CD4-positive, alpha-beta T cell treated with Interleukin-6 for 4 hours (primary cell): ENCODE results near the gene SYNPO2.
"Not testable (repeated sequence)": the region's sequence is repeated elsewhere in the genome, so short reads cannot be mapped to it uniquely, and the experiment has no call there.

Experiments used
- DNase-seq: peaks from one replicate; pipeline ENCODE4 v3.0.0-alpha.2; 2020; ENCODE audit warnings: mixed read lengths

Gene SYNPO2

DNA sequence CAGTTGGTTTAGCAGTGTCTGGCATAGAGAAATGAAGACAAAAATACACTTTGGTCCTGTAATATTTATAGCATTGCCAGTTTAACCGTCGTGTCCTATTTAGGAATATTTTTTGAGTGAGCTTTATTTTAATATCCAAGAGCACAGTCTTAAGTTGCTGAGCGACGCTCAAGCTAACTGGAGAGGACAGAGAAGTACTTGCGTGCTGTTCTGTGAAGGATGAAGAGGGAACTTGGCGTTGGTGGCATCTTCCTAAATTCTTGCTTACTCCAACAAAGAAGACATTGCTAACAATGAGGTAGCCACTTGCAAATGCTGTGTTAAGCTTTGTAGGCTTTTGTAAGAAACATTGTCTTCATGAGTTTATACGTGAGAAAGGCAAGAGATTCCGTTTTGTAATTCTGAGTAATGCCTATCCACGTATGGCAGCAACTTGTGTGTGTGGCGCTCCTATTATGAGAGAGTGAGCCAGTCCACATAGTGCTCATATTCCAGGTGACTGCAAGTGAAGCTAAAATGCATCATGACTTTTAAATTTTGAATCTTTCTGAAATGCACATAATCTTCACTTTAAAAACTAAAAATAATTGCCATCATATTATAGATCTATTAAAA is 50.6 kb downstream of the SYNPO2 start:
- DNase-seq: no peak

DNA sequence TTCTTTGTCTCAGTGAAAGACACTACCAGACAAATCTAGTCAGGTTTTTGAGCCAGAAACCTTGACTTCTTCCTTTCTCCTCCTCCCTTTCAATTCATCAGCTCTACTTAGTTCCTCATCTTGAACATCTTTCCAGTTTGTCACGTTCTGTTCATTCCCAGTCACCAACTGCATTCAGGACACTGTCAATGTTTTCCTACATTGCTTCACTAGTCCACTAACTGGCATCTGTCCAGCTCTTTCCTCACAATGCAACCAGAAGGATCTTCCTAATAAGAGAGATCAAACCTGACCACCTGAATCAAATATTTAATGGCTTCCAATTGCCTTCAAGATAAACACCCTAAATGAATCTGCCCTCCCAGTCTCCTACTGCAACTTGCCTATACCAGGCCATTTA is 52.5 kb downstream of the SYNPO2 start:
- no peak for DNase-seq

DNA sequence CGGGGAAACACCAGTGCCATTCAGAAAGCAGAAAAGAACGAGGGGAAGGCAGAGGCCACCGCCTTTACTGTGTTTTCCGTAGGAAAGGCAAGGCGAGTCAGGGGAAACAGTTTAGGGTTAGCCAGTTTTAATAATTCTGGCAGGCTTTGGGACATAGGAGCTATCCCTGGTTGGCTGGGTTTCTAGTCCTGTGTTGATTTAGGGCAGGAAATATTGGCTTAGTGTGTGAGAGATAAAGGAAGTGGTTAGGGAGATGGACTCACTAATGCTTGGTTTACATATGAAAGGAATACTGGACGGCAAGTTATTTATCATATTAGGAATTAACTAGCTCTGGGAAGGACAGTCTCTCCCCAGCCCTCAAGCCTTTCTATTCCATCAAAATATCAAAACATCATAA is 53.1 kb downstream of the SYNPO2 start:
- no peak for DNase-seq

DNA sequence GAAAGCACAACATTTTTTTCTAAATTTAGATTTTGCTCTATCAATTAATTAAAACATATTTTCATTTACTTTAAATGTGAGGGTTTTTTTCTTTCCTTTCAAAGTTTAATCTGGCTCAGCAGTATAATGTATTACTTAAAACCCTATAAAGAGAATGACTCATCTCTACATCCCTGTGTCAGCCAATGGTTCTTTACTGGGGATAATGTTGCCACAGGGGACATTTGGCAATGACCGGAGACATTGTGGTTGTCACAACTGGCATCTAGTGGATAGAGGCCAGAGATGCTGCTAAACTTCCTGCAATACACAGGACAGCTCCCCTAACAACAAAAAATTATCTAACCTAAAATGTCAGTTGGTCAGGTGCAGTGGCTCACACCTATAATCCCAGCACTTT is 53.8 kb downstream of the SYNPO2 start:
- no peak for DNase-seq

DNA sequence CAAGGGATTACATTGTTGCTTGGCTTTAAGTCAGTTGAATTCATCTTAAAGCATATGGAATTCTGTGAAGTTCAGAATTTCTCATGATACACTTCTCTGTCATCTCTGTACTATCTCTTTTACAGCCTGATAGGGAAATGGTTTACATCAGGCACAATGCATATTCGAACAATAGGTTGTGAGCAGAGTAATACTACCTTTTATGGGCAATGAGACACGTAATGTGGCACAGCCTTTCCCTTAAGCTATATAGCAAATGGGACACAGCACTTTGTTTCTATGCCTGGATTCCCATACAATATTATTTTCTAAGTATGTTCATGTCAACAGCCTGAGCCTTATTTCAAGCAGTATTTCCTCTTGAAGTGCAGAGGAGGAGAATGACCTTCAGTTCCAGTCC is 58.4 kb downstream of the SYNPO2 start:
- DNase-seq: no peak

DNA sequence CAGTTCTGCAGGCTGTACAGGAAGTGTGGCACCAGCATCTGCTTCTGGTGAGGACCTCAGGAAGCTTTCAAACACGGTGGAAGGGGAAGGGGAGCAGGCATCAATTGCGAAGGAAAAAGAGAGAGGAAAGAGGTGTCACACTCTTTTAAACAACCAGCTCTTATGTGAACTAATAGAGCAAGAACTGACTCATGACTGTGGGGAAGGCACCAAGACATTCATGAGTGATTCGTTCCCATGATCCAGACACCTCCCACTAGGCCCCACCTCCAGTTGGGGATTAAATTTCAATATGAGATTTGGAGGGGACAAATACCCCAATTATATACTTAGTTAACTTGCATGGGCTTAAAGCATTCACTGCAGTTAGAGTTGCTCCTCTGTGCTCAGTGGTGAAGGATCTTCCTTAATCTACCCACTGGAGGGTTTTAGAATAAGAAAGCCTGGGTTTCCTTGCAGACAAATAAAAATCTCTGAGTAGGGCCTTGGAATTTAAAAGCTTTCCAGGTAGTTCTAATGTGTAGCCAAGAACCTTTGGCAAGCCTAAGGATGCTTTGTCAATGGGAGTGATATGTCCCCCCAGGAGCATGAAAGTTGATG is 60.0 kb downstream of the SYNPO2 start:
- DNase-seq: no peak

DNA sequence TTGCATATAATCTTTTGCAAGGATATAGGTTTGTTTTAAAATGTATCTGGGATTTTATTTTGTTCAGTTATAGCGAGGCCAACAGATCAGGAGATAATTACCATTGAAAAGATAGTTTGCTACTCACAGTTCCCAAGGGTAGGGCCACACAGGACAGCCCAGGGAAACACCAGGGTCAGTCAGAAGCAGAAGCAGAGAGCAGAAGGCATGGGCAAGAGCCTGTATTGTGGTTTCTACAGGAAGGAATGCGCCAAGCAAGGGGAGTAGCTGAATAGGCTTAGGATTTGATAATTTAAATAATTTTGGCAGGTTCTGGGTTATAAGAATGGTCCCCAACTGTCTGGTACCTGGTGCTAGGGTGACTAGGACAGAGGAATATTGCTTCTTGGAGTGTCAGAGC is 61.6 kb downstream of the SYNPO2 start:
- no peak for DNase-seq

DNA sequence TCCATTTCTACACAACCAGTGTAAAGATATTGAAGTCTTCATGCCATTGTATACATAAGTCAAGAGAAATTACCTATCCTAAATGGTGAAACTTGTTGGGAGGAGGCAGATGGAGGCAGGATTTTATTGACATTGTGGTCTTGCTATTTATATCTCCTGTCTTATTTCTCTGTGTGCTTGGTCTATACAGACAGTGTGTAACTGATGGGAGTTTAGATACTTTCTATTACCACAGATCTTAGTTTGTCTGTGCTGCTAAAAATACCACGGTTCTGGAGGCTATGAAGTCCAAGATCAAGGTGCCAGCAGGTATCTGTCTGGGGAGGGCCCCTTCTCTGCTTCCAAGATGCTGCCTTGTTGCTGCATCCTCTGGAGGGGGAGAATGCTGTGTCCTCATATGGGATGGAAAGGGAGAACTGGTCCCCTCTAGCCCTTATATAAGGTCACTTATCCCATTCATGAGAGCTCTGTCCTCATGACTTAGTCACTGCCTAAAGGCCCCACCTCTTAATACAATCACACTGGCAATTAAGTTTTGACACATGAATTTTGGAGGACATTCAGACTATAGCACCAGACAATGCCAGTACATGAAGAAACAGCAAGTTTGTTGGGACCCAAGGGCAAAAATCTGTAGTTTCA is 62.4 kb downstream of the SYNPO2 start:
- no peak for DNase-seq

DNA sequence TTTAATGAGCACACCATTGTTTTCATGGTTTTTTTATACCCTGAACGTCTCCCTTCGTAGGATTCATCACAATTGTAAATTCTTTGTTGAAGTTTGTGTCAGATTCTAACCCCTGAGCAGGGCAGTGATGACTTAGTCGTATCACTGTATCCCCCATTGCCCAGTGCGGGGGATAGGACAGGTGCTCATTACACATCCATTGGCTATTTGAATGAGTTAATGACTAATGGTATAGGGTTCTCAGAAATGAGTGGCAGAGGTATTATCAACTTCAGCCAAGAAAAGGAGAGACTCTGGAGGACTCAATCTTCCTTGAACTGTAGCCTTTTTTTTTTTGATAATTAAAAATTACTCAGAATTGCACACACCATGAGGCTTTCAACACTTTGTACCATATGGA is 64.6 kb downstream of the SYNPO2 start:
- no peak for DNase-seq

DNA sequence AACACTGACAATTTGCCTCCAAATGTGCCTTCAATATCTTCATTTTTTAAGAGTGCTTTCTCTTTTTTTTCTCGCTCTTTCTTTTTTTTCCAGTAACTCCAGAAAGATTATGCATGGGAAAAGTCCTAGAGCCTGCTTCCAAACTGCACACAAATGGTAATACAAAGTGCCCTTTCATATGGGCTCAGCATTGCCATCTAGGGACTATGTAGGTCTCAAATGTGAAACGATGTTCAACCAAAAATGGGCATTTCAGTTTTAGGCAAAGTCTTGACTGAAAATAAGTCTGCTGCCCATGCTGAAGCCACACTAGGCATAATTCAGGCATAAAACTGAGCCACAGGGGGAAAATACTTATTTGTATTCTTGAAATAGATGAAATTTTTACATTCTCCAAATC is 65.6 kb downstream of the SYNPO2 start:
- DNase-seq: no peak

DNA sequence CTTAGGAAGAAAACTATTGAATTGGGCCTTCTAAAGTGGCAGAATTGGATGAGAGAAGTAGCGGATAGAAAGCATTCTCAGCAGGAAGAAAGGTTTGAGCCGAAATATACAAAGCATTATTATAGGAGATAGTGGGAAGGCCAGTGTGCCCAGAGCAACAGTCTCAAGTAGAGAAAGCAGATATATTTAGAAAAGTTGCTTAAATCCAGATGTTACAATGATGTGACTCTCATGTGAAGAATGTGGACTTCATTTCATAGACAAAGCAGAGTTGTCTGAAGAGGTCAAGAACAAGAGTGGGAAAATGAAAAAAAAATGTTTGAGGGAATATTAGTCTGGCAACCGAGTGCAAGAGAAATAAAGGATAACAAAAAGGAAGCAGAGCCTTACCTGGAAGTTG is 66.9 kb downstream of the SYNPO2 start:
- no peak for DNase-seq

DNA sequence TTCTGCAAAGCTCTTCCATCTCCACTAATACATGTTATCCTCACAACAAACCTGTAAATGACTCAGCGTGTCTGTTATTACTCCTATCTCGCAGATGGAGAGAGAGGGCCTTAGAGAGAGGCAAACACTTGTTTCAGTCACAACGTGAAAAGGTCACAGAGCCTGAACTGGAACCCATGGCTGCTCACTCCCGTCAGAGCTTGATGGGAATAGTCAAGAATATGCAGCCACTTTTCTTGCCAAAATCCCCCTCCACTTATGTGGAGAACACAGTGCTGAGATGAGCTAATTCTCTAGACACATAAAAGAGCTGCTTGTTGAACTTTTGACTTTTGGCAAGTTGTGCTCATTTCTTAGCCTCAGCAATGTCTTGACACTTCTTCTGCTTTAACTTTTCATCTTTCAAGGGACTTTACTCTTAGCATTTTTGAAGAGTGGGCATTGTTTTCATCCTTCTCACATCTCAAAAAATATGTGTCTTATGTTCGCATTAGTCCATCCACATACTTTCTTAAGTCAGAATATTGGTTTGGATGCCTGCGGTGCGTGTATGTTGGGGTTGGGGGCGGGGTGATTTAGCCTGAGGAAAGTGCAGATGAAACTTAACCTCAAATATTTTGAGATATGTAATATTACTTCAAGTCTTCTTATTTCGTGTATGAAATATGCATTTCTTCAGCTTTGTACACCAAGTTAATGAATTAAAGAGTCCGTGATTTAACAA is 69.2 kb downstream of the SYNPO2 start:
- no peak for DNase-seq

DNA sequence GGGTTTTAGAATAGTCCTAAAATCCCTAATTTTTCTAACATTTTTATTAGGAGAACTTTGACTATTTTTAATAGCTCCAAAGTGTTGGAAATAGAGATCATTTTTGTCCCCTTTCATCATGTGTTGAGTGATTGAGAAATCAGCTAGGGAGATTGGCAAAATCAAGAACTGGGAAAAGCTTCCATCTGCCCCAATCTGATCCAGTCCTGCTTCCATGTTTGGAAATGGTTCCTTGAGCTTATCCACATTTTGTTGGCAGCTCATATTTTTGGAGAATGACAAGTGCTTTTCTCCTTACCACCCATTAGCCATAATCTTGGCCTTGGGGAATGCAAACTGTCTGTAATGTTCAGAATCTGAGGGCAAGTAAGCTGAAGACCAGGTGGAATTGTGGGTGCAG is 73.9 kb downstream of the SYNPO2 start:
- no peak for DNase-seq

DNA sequence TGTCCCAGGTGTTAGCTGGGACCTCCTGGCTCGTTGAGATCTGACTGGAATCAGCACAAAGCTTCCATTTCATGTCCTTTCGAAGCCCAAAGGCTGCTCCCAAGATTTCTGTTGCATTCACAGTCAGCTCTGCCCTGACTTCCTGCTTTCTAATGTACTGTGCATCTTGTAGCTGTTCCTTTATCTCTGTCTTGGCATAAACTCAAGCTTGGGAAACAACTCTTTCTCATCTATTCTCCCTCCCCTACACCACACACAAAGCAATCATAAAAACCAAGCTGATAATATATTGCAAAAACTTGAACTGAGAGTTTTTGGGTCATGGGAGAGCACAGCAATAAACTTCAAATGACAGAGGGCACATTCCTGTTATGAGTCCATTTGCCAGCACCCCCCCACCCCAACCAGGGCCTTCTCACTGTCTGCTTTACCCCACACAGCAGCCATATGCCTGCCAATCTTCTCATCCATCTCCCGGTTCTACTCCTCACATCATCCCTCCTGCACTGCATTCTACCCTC is 76.3 kb downstream of the SYNPO2 start:
- DNase-seq: no peak

DNA sequence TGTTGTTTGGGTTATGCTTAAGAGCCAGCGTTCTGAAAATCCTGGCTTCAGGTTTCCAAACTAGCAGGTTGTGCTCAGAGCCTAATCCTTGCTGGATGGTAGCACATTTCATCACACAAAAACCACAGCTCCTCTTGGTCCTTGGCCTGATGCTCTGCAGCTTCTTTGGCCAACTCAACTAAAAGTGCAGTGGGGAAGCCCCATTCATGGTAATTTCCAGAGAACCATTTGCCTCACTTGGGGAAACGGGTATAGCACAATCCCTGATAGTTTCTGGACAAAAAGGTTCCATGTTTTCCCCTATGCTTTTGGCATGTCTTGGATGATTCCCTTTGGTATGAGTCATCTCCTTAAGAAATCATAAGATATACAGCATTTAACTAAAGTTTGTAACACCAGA is 78.7 kb downstream of the SYNPO2 start:
- no peak for DNase-seq

DNA sequence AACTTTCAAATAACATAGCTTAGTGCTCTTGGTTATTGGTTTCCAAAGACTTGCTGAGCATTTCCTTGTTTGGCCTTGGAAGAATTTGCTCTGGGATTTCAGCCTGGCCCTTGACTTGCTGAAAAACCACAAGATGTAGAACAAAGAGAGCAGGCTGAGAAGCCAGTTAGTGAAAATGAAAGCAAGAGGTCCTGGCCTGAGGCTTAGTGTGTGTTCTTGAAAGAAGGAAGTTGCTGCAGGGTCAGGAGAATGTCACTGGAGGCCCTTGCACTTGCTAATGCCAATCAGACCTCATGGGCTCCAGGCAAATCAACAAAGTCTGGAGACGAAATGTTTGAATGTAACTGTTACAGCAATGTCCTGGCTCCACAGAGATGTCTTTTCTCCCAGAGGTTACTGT is 79.4 kb downstream of the SYNPO2 start:
- no peak for DNase-seq

DNA sequence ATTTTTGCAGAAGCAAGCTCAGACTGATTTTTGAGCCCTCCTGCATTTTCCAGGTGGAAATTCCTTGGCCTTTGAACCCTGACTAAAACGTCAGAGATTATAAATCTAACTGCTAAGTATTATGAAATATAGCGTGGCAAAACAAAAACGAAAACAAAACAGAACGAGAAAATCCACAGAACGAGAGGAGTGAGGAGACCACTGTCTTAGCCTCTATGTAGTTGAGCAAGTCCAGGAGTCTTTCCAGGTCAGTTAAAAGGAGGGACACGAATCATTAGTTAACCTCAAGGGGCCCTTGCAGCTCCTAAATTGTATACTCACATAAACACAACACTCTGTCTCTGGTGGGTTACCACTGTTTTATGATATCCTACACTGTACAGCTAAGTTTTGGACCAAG is 80.2 kb downstream of the SYNPO2 start:
- DNase-seq: no peak

DNA sequence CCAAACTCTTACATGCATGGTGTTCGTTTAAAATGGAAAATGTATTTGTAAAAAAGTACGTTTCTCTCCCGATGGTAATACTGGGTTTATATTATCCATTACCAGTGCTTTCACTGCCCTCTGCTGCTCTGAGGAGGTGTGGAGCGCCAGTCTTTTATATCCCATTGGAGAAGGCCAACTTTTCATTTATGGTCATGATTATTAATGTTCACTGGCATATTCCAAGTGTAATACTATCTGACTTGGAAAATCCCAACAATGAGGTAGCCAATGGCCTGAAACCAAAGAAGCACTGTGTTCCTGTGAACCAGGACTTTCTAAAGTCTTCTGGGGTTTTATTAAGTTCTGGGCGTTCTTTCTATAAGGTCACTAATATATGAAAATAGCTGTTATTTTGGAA is 80.7 kb downstream of the SYNPO2 start:
- no peak for DNase-seq

DNA sequence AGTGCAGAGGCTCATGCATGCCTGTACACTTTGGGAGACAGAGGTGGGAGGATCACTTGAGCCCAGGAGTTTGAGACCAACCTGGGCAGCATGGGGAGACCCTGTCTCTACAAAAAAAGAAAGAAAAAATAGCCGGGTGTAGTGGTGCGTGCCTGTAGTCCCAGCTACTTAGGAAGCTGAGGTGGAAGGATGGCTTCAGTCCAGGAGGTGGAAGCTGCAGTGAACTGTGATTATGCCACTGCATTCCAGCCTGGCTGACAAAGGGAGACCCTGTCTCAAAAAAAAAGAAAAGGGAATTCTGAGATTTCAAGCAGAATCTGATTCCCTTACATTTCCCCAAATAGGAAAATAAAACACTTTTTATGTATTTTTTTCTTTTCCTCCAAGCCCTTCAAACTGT is 83.5 kb downstream of the SYNPO2 start:
- DNase-seq: no peak

DNA sequence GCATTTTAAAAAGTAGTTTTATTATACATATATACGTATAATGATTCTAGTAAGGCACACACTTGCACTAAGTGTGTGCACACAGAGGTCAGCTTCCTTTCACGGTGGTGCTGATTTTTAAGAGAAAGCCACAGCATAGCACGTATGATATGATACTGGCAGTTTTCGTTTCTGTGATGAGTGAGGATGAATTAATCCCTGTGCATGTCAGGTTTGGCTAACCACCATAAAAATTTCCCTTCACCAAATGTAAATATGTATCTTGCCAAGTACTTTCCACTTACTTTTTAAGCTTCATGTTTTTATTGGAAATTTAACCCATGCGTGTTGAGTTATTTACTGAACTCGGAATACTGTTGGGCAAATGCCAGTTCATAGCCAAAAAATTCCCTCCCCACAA is 84.6 kb downstream of the SYNPO2 start:
- DNase-seq: no peak

DNA sequence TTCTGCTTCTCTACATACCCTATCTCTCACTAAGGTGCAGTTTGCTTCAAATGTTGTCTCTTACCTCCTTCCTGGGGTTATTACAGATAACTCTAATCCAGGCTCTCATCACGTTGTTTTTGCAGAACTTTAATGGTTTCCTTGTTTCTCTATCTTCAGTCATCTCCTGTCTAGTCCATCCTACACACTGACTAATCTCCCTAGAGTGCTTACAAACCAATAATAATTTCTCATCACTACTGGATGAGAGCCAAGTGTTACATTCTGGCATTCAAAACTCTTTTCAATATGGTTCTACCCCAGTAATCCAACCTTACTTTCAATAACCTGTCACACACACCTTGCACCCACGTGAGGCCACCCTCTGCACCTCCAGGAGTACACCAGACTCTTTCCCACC is 86.1 kb downstream of the SYNPO2 start:
- DNase-seq: no peak

DNA sequence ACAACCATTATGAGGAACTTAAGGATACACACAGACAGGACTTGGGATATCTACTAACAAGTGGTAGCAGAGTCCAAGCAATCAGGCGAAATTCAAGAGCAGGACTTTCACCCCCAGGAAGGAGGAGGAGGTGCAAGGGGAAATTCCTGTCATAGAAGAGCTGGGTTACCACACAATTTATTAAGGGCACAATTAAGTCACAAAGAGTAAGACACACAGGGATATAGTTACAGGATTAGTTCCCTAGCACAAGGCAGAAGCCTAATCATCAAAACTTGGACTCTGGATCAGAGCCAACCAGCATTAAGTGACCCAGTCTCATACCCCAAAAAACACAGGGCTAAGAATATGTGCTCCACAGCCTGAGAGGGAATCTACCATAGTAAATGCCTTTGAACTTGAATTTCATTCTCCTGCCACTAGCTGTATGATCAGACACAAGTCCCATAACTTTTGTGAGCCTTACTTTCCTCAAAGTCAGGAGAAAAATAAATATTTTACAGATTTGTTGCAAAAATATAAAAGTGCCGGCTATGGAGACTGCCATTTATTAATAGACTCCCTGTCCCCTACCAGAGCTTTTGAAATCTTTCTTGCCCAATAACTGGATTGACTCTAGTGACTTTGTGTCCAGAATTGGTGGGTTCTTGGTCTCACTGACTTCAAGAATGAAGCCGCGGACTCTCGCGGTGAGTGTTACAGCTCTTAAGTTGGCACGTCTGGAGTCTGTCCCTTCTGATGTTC is 87.0 kb downstream of the SYNPO2 start:
- no peak for DNase-seq

DNA sequence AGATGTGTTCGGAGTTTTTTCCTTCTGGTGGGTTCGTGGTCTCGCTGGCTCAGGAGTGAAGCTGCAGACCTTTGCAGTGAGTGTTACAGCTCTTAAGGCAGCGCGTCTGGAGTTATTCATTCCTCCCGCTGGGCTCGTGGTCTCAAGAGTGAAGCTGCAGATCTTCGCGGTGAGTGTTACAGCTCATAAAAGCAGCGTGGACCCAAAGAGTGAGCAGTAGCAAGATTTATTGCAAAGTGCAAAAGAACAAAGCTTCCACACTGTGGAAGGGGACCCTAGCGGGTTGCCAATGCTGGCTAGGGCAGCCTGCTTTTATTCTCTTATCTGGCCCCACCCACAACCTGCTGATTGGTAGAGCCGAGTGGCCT is 87.5 kb downstream of the SYNPO2 start:
- not testable (repeated sequence) for DNase-seq
